ENCODE results near the gene STK35. TPM values are rescaled to one million over a fixed set of nuclear protein-coding genes. Genes with fewer than 3 reads are reported as not detected.

STK35 gene
- total RNA-seq, 2 experiments from 2014 or later: 17.5 to 18.2 TPM

DNA sequence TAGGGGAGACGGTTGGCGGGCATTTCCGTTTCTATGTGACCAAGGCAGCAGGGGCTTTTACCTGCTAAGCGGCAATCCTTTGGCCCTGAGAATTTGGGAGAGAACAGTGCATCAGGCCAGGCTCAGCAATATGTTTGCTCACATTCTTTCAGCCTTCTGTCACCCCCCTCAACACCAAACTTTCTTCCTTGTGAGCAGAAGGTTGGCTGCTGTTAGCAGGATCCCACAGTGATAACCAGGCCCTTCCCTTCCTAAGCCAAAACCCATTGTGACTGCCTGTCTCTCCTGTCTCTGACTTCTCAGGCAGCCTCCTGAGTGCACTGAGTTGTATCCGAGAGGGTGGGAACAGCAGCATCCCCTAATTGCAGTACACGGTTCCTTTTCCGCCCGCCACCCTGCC, 43.7 kb downstream of the STK35 start:
- ATAC-seq: no peak
- no peaks in the 10 kb centered on the region for H3K36me3 Mint-ChIP-seq
- H3K27me3 Mint-ChIP-seq: no peaks in the 10 kb centered on the region
- DNase-seq: no peak
- CTCF ChIA-PET: no interaction called here
- H3K4me1 Mint-ChIP-seq: peaks cover 13% of the 10 kb centered on the region
- no peaks in the 10 kb centered on the region for H3K9me3 Mint-ChIP-seq (ENCODE audit: low read depth)
- H3K27ac Mint-ChIP-seq: no peak overlapping the region
- H3K4me3 Mint-ChIP-seq: no peak overlapping the region

DNA sequence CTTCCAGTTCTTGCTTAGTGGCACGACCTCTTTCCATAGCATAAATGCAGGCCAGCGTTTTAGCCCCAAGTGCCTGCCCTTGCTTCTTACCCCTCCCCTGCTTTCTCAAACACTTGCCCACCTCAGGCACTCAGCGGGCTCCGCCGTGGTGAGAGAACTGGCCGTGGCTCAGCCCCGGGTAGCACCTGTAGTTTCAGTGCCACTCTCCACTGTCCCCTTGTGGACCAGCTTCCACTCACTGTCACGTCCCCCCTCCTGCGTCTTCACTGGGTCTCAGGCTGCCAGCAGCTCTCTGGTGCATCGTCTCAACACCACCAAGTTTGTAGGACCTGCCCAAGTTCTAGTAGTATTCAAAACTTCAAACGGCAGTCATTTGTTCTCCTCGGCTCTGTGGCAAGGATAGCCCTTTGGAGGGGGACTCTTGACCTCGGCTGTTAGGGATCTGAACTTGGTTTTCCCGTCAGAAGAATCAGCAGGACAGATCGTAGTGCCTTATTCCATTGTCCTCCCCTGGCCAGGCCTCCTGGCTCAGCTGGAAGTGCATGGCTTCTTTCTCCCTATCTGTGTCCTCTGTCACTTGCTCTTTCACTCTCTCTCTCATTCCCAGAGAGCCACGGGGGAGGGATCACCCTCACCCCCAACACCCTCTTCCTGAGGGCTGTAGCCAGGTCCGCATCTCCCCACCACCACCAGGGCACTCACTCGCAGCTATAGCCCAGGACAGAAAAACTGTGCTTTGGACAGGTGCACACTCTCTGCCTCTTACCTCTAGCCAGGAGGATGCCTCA, 44.6 kb downstream of the STK35 start:
- H3K36me3 Mint-ChIP-seq: no peaks in the 10 kb centered on the region

DNA sequence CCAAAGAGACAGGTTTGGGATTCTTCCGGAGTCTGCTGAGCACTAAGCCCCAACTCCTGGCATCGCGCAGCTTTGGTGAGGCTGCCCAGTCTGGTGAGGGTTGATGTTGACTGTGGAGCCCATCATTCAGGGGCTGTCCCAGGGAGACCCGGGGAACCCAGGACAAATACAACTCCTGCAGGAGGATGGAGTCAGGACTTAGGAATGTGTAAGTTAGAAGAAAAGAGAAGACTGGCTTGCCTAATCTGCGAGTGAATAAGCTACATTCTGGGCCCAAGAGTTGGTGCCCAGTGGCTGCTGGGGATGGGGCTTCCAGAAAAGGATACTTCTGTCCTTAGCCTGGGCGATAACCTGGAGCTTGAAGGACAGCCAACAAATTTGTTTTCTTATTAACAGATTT, 47.9 kb downstream of the STK35 start:
- Mint-ChIP-seq H3K36me3 (no peaks in the 10 kb centered on the region), H3K27ac (no peak overlapping the region), H3K9me3 (ENCODE audit: low read depth) (no peaks in the 10 kb centered on the region), H3K27me3 (no peaks in the 10 kb centered on the region), H3K4me1 (no peaks in the 10 kb centered on the region), H3K4me3 (no peak overlapping the region)
- DNase-seq (no peak), ATAC-seq (no peak)
- CTCF ChIA-PET: interaction anchor here (0.6 to 1.6 kb wide), 3 partner anchors 15 to 184 kb away, joined by 3 to 5 read pairs (median 5); no protein-coding TSS in a partner anchor

More for the DNA sequence above, 44.6 kb downstream of the STK35 start:
- CTCF ChIA-PET: no interaction called here
- Mint-ChIP-seq H3K27ac (no peak overlapping the region), H3K4me1 (peaks cover 7% of the 10 kb centered on the region), H3K9me3 (ENCODE audit: low read depth) (no peaks in the 10 kb centered on the region), H3K27me3 (no peaks in the 10 kb centered on the region), H3K4me3 (no peak overlapping the region)
- DNase-seq (no peak), ATAC-seq (no peak)

DNA sequence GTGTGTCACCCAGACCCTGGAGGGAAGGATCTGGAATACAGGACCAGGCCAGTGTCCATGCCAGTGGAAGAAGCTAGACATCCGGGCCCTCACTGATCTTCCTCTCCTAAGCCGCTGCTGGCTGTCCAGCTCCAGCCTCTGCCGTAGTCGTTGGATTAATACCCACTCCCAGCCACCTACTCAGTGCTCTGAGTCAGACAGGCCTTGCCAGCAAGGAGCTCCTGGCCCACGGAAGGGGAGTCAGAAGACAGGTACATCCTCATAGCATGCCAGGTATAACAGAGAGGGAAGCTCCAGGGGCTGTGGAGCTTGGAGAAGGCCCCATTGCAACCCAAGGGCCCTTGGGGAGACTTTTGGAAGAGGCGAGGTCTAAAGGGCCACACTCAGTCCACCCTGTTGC, 49.0 kb downstream of the STK35 start:
- no peaks in the 10 kb centered on the region for H3K36me3 Mint-ChIP-seq
- DNase-seq (no peak), ATAC-seq (no peak)
- CTCF ChIA-PET: interaction anchor here (1.6 kb wide), 1 partner anchor 22 kb away, joined by 5 read pairs; no protein-coding TSS in a partner anchor
- no peaks in the 10 kb centered on the region for H3K27me3 Mint-ChIP-seq
- H3K9me3 Mint-ChIP-seq (ENCODE audit: low read depth): no peaks in the 10 kb centered on the region
- no peaks in the 10 kb centered on the region for H3K4me1 Mint-ChIP-seq
- H3K27ac Mint-ChIP-seq: no peak overlapping the region
- H3K4me3 Mint-ChIP-seq: no peak overlapping the region

DNA sequence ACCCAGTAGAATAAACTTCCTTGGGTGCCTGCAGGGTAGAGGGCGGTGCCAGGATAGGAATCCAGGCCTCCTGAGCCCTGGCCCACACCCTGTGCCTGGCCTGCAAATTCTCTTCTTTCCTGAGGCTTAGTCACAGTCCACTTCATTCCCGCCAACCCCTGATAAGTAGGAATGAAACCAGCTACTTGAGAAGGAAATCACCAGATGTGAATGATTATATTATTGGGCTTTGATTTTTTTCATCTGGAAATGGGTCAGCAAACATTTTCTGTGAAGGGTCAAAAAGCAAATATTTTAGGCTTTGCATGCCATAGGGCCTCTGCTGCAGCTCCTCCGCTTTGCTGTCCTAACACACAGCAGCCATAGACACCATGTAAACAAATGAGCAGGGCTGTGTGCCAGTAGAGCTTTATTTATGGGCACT, 50.2 kb downstream of the STK35 start:
- no peaks in the 10 kb centered on the region for H3K4me1 Mint-ChIP-seq
- CTCF ChIA-PET: no interaction called here
- H3K27me3 Mint-ChIP-seq: no peaks in the 10 kb centered on the region
- no peaks in the 10 kb centered on the region for H3K36me3 Mint-ChIP-seq
- no peak overlapping the region for H3K27ac Mint-ChIP-seq
- H3K9me3 Mint-ChIP-seq (ENCODE audit: low read depth): no peaks in the 10 kb centered on the region
- ATAC-seq: no peak
- H3K4me3 Mint-ChIP-seq: no peak overlapping the region
- no peak for DNase-seq

DNA sequence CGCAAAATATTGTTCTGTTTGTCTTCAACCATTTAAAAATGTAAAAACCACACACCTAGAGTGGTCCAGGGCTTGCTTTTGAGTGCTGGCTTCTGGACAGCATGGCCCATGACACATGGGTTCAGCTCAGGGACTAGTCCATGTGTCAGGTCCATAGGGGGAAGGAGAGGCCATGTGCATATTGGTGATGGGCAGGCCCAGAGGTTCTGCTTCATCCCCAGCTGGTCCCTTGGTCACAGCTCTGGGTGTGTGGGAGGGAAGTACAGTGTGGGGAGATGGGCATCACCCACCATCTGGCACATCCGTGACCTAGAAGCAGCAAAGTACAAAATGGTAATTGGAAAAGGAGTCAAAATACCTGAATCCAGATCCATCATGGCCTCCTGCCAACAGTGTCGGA, 50.7 kb downstream of the STK35 start:
- DNase-seq (no peak), ATAC-seq (no peak)
- Mint-ChIP-seq H3K27ac (no peak overlapping the region), H3K4me1 (no peaks in the 10 kb centered on the region), H3K27me3 (no peaks in the 10 kb centered on the region), H3K4me3 (no peak overlapping the region), H3K9me3 (ENCODE audit: low read depth) (no peaks in the 10 kb centered on the region), H3K36me3 (no peaks in the 10 kb centered on the region)
- CTCF ChIA-PET: no interaction called here

DNA sequence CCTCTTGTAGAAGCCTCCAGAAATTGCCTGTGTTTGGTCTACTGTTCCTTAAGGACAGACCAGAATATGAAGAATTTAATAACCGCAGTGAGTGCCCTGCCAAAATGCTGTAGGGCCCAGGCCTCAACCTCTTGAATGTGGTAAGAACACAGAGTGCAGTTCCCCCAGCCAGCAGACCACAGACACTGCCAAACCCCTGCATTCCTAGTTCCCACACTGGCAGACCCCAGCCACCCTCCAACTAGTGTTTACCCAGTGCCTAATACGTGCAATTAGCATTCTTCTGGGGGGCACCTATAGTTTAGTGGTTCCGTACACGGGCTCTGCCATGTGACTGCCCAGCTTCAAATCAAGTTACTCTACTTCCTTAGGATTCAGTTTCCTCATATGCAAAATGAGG, 51.7 kb downstream of the STK35 start:
- Mint-ChIP-seq H3K36me3 (no peaks in the 10 kb centered on the region), H3K27me3 (no peaks in the 10 kb centered on the region), H3K4me1 (no peaks in the 10 kb centered on the region), H3K4me3 (no peak overlapping the region), H3K9me3 (ENCODE audit: low read depth) (no peaks in the 10 kb centered on the region), H3K27ac (no peak overlapping the region)
- DNase-seq (no peak), ATAC-seq (no peak)
- CTCF ChIA-PET: no interaction called here

DNA sequence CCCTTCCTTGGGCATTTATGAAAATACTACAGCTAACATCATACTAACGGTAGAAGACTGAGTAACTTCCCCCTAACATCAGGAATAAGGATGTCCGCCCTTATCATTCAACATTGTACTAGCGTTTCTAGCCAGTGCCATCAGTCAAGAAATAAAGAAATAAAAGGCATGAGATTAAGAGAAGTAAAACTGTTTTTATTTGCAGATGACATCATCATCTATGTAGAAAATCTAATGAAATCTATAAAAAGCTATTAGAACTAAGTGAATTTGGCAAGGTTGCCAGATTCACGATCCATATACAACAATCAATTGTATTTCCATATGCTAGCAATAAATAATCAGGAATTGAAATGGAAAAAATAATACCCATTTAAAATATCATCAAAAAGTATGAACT, 54.6 kb downstream of the STK35 start:
- CTCF ChIA-PET: interaction anchor here (1.0 to 1.1 kb wide), 2 partner anchors 16 to 149 kb away, joined by 3 to 4 read pairs; no protein-coding TSS in a partner anchor
- Mint-ChIP-seq H3K27me3 (peaks cover 4% of the 10 kb centered on the region), H3K36me3 (no peaks in the 10 kb centered on the region), H3K4me3 (no peak overlapping the region), H3K27ac (no peak overlapping the region), H3K9me3 (ENCODE audit: low read depth) (no peaks in the 10 kb centered on the region), H3K4me1 (no peaks in the 10 kb centered on the region)
- DNase-seq (no peak), ATAC-seq (no peak)

DNA sequence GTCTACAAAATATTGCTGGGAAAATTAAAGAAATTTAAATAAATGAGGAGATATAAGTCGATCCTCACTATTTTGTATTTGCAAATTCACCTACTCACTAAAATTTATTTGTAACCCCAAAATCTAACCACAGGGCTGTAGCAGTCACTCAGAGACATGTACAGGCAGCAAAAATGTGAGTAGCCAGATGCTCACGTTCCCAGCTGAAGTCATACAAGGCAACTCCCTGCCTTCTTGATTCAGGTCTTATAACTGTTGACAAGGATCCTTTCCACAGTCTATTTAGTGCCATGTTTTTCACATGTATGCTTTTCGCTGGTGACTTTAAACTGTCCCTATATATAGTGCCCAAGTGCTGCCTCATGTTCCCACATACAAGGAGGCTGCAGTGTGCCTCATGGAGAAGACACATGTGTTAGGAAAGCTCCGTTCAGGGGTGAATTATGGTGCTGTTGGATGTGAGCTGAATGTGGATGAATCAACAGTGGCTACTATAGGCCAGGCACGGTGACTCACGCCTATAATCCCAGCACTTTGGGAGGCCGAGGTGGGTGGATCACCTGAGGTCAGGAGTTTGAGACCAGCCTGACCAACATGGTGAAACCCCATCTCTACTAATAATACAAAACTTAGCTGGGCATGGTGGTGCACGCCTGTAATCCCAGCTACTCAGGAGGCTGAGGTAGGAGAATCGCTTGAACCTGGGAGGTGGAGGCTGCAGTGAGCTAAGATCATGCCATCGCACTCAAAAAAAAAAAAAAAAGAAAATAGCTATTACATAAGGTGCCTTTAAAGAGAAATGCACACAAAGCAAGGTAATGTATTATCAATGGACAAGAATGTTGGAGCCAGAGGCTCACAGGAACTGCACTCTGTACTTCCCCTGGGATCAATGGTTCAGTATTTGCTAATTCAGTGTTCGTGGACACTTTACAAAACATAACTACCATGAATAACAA, 55.3 kb downstream of the STK35 start:
- Mint-ChIP-seq H3K4me3 (no peak overlapping the region), H3K27ac (no peak overlapping the region), H3K27me3 (peaks cover 4% of the 10 kb centered on the region), H3K4me1 (no peaks in the 10 kb centered on the region), H3K36me3 (no peaks in the 10 kb centered on the region), H3K9me3 (ENCODE audit: low read depth) (no peaks in the 10 kb centered on the region)
- CTCF ChIA-PET: interaction anchor here (1.0 to 1.1 kb wide), 2 partner anchors 16 to 150 kb away, joined by 3 to 4 read pairs; no protein-coding TSS in a partner anchor
- DNase-seq (no peak), ATAC-seq (no peak)

DNA sequence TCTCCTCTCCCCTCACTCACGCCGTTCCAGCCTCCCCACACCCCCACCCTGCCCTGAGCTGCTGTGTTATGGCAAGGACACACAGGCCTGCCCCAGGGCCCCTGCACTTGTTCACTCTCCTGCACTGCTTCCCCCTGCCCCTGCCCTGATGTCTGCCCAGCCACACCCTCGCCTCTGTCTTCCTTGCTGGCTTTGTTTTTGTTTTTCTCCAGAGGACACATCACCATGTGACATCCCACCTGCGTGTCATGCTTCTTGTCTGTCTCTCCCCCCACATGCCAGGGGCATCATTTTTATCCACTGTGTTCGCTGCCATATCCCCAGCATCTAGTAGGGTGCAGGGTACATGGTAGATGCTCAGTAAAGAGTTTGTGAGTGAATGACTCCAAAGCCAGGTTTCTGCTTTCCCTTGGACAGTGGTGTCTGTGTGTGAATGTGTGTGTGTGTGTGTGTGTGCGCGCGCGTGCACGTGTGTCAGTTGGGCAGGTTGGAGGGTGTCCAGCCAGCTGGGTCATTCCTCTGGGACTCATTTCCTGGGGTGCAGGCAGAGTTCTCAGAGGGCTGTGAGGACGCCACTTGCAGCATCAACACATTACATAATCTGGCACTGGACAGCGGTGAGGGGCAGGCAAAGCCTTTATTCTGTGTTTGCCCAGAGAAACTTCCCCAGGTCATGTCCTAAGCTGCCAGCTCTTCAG, 60.6 kb downstream of the STK35 start:
- DNase-seq (no peak), ATAC-seq (no peak)
- H3K4me1 Mint-ChIP-seq: no peaks in the 10 kb centered on the region
- no peaks in the 10 kb centered on the region for H3K9me3 Mint-ChIP-seq (ENCODE audit: low read depth)
- no peak overlapping the region for H3K27ac Mint-ChIP-seq
- CTCF ChIA-PET: no interaction called here
- peaks cover 4% of the 10 kb centered on the region for H3K27me3 Mint-ChIP-seq
- no peaks in the 10 kb centered on the region for H3K36me3 Mint-ChIP-seq
- H3K4me3 Mint-ChIP-seq: no peak overlapping the region

DNA sequence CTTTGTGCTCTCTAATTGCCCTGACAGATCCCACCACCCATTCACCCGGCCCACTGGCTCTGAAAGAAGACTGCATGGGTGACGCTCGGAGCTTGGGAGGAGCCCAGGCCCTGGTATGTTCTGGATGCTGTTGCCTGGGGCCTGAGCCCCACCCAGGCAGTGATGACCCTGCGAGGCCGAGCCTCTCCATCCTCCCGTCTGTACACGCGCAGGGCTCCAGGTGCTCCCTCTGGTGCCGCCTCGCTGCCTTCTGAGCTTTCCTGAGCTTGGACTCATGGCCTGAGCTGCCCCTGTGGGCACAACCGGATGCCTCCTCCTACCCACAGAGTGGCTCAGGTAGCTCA, 61.2 kb downstream of the STK35 start:
- peaks cover 4% of the 10 kb centered on the region for H3K27me3 Mint-ChIP-seq
- H3K36me3 Mint-ChIP-seq: no peaks in the 10 kb centered on the region
- H3K4me1 Mint-ChIP-seq: no peaks in the 10 kb centered on the region
- CTCF ChIA-PET: interaction anchor here (0.9 kb wide), 1 partner anchor 12 kb away, joined by 3 read pairs; no protein-coding TSS in a partner anchor
- ATAC-seq (no peak), DNase-seq (no peak)
- no peak overlapping the region for H3K27ac Mint-ChIP-seq
- no peak overlapping the region for H3K4me3 Mint-ChIP-seq
- H3K9me3 Mint-ChIP-seq (ENCODE audit: low read depth): no peaks in the 10 kb centered on the region

DNA sequence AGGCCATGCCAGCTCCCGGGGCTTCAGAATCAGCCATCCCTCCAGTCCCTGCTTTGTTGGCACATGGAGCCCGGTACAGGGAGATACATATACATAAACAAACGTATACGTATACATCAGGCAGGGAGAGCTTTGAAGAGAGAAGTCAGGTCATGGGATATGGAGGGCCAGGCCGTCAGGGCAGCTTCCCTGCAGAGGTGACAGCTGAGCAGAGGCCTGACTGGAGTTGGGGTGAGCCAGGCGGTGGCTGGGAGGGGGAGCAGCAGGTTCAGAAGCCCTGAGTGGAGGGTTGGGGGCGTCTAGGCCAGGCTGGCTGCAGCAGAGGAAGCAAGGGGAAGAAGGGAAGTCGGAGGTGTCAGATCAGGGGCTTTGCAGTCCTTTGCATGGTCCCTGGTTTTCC, 61.7 kb downstream of the STK35 start:
- ATAC-seq: no peak

DNA sequence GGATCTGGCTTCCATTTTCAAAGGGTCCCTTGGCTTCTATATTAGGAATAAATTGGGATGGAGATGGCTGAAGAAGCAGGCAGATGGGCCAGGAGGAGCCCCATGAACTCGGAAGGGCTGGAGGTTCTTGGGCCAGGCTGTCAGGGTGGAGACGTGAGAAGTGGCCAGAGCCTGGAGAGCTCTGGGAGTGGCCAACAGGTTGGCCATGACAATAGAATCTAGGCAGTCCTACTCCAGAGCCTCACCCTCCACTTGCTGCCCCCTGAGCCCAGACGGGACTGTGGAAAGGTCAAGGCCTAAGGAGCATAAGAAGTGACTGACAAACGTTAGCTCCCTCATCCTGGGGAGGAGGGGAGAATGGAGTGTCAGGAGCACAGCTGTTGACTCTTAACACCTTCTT, 62.1 kb downstream of the STK35 start:
- Mint-ChIP-seq H3K9me3 (ENCODE audit: low read depth) (no peaks in the 10 kb centered on the region), H3K4me1 (no peaks in the 10 kb centered on the region), H3K27ac (no peak overlapping the region), H3K27me3 (peaks cover 4% of the 10 kb centered on the region), H3K4me3 (no peak overlapping the region), H3K36me3 (no peaks in the 10 kb centered on the region)
- CTCF ChIA-PET: interaction anchor here (0.9 kb wide), 1 partner anchor 11 kb away, joined by 3 read pairs; no protein-coding TSS in a partner anchor
- ATAC-seq (no peak), DNase-seq (no peak)

More for the DNA sequence above, 61.7 kb downstream of the STK35 start:
- Mint-ChIP-seq H3K27me3 (peaks cover 4% of the 10 kb centered on the region), H3K27ac (no peak overlapping the region), H3K4me3 (no peak overlapping the region), H3K9me3 (ENCODE audit: low read depth) (no peaks in the 10 kb centered on the region), H3K36me3 (no peaks in the 10 kb centered on the region), H3K4me1 (no peaks in the 10 kb centered on the region)
- DNase-seq: no peak
- CTCF ChIA-PET: interaction anchor here (0.9 kb wide), 1 partner anchor 12 kb away, joined by 3 read pairs; no protein-coding TSS in a partner anchor
